GM19452 (cell line): ENCODE measurements around the gene SSBP4.

Experiments
- ATAC-seq: cut with Tn5 transposase; IDR thresholded peaks from one replicate; pipeline ENCODE4 v1.9.1; 2021; ENCODE audit not compliant: unreplicated experiment

Gene SSBP4

GRCh38 chr19:18464646-18465045 is 45.4 kb downstream of the SSBP4 start:
- no peak for ATAC-seq

DNA sequence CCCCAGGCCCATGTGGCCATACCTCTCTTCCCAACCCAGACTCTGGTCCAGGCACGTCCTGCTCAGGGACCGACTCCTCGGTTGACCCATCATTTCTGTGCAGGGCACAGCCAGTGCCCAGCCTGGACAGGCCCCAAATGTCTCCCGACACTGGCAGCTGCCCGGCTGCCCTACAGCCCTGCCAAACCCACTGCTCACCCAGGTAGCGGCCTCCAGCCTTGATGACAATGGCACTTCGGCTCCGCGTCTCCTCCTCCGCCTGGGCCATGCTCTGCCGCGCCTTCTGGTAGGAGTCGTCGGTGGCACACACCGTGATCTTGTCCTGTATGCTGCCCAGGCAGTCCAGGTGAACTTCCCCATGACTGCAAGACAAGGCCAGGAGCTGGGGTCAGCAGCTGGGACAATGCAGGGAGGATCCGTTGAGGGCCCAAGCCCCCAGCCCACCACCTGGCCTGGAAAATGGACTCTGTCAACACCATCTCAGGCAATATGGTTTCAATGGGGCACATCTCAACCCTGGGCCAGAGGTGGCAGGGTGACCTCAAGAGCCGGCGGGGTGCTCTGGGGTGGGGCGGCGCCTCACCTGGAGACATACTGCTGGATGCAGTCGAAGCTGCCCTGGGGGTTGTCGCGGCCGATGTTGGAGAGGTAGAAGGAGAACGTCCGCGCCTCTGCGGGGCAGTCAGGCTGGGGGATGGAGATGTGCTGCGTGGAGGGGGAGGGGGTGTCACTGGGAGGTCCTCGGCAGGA is 46.2 kb downstream of the SSBP4 start:
- no peak for ATAC-seq

DNA sequence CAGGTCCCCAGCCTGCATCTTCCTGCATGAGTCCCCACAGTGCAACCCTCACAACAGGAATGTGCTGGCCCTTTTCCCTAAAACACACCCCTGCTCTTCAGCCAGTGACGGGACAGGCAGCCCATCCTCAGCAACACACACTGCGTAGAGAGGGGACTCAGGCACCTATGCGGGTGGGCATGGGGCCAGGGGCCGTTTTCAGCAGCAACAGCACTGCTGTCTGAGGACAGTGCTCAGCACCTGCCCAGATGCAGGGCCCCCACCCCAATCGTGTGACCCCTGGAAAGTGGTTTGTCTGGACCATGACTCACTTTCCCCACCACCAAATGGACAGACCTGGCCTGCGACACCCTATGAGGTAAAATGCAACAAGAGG is 46.8 kb downstream of the SSBP4 start:
- no peak for ATAC-seq

GRCh38 chr19:18466354-18466753 is 47.2 kb downstream of the SSBP4 start:
- ATAC-seq: no peak

DNA sequence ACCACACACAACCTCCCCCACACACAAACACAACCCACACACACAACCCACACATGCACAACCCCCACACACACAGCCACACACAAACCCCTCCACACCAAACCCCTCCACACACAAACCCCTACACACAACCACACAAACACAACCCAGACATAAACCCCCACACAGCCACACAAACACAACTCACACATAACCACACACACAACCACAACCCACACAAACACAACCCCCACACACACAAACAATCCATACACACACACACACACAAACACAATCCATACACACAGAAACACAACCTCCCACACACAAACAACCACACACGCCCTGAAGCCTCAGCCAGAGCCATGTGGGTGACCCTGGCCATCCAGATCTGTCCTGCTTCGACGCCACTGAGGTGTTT is 48.8 kb downstream of the SSBP4 start:
- no peak for ATAC-seq

DNA sequence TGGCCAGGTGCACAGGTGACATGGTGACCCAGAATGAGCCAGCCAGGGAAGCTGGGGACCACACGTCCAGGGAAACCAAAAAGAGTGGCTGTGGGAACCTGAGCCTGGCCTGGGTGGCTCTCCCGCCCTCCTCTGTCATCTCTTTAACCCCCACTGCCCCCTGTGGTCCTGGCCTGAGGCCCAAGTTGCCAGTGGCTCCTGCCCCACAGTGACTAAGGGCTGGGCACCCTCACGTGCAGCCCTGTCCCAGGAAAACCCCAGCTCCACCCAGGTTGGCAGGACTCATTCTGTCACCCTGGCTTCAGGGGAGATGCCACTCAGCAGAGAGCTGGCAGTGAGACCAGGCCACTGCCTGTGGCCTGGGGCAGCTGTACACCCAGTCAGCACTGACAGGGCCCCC is 49.3 kb downstream of the SSBP4 start:
- ATAC-seq: no peak

DNA sequence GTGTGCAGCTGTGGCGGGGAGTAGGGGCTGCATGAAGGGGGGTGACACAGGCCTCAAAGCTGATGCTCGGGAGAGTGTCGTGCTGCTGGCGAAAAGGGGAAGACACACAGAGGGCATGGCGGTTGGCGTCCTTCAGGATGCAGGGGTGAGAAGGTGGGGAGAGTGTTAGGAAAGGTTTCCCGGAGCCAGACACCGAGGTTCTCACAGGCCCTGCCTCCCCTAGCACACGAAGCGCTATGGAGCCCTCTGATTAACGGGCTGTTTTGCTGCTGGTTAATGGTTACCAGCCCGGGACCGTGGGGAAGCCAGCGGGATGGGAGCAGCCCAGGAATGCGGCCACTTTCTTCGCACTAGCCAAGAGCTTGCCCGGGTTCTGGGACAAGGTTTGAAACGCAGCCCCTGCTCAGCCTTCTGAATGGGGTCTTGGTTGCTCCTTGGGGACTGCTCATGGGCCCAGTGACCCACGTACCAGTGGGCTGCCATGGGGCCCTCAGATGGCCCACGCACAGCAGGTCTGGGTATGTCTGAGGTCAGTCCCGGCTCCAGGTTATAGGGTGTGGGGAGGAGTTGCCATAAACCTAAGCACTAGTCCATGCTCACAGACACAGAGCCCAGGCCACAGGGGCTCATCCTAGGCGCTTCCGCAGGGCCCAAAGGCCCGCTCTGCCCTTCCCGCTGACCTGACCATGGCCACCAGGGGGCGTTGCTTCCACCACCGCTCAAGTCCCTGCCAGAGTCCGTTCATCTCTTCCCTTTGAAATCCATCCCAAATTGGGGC is 50.1 kb downstream of the SSBP4 start:
- ATAC-seq: no peak

- no peak for ATAC-seq
Observed at GRCh38 chr19:18470787-18471186, 51.6 kb downstream of the SSBP4 start.

DNA sequence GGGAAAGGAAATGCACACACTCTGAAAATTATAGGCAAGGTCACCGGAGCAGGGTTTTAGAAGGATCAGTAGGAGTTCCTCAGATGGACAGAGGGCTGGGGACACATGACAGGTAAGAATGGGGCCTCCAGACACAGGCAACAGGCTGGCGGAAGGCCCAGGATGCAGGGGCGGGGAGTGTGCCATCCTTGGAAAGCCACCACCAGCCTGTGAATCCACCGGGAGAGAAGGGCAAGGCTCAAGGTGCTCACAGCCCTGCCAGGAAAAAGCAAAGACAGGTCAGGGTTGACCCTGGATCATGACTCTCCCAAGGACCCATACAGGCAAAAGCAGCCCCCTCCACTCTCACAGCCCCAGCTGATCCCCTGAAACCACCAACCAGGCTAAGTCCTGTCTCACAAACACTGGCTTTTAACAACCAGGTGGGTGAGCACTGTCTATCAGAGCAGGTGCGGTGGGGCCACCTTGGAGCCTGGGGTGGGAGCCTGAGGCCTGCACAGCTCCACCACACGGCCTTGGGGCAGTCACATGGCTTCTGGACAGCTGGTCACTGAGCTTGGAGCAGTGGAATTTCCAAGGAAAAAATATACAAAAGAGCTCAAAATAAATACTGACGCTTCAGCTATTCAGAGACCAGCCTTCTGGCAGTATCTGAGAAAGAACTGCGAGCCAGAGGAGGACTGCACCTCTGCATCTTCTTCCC is 54.0 kb downstream of the SSBP4 start:
- no peak for ATAC-seq

DNA sequence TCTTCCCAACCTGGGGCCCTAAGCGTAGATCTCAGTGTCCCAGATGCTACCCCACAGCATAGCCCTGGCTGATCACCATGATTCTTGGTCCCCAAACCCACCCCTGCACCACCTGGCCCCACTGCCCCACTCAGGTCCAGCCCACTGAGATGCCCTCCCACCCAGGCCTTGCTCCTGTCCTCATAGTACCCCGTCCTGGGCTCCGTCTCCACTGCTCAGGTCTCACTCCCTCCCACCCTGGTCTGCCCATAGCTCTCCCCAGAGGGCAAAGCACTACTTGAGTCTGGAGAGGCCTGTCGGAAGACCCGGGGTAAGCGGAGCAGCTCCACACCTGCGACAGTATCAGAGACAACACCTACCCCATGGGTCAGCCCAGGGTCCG is 54.5 kb downstream of the SSBP4 start:
- ATAC-seq: no peak

DNA sequence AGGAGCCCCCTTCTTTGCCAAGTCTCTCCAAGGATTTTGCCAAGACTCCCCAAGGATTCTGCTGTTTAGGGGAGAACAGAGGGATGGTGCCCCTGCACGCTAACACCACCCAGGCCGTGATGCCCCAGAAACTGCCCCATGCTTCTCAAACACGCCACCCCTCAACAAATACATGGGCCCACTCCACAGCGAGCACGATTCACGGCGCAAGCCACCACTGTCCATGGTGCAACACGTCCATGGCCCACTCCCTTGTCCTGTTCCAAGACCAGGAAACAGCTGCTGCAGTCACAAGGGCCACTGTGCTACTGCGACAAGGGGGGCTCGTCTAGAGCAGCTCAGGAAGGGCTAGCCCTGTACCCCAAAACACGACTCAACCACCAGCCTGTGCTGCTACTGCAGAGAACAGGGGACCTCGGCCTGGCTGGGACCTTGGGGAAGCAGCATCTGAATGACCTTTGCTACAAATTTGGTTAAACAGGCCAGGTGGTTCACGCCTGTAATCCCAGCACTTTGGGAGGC is 55.2 kb downstream of the SSBP4 start:
- ATAC-seq: no peak

- ATAC-seq: no peak
Observed at GRCh38 chr19:18475004-18475453, 55.8 kb downstream of the SSBP4 start.

DNA sequence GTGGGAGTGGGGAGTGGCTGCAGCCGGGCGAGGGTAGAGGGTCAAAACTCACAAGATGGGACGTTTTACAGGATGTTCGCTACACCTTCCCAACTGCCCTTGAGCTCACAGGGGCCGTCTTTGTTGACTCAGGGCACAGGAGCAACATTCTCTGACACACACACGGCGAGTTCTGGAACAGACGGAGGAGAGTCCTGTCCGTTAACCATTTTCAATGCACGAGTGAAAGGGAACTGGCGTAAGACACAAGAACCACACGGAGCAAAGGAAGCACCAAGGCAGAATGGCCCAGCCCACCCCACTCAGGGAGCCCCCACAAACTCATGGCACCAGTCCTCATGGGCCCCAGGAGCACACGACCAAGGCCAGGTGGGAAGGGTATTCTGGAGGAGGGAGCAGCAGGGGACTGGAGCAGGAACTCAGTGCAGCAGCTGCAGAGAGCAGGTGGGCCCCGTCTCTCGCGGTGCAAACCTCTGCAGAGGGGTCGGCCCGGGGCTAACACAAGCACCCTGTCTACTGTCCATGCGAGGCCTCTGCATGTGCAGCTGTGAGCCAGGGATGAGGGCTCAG is 56.6 kb downstream of the SSBP4 start:
- ATAC-seq: no peak

- no peak for ATAC-seq
Observed at GRCh38 chr19:18476507-18477041, 57.4 kb downstream of the SSBP4 start.

DNA sequence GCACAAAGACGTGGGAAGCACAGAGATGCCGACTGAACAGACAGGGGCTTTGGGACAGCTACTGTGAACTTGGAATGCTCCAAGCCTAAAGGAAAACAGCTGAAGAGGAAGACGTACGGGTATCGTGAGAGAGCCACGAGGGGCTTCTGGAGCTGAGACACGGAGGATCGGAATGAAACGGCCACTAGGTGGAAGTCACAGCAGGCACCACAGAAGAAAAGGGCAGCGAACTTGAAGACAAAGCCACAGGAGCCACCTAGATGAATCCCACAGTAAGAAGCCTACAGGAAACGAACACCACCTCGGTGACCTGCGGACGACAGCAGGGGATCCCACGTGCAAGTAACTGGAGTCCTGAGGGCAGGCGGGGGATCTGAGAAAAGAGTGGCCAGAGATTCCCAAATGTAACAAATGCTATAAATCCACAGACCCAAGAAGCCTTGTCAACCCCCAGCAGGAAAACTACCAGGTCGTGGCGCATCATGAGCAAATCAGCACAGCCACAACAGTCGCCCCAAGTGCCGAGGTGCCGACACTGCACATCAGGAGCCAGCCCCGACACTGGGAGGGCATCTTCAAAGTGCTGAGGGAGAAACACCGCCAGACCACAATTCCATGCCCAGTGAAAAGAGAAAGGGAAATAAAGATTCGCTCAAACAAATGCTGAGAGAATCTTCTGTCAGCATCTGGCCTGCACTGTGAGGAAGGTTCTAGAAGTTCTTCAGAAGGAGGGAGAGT is 58.0 kb downstream of the SSBP4 start:
- no peak for ATAC-seq

DNA sequence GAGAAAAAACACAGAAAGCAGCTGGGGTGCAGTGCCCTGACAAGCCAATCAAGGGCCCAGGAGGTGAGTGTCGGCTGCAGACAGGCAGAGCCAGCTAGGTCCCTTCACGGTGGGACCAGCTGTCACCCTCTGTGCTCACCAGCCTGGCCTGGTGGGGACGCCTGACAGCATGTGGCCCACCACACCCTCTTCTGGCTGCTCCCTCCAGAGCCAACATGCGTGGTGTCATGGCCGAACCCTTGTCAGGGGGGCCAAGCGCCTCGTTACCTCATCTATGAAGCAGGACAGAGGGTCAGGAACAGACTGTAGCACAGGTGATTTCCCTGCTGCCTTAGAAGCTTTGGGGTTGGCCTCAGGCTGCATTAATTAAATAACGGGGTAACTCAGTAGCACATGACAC is 58.8 kb downstream of the SSBP4 start:
- ATAC-seq: no peak

DNA sequence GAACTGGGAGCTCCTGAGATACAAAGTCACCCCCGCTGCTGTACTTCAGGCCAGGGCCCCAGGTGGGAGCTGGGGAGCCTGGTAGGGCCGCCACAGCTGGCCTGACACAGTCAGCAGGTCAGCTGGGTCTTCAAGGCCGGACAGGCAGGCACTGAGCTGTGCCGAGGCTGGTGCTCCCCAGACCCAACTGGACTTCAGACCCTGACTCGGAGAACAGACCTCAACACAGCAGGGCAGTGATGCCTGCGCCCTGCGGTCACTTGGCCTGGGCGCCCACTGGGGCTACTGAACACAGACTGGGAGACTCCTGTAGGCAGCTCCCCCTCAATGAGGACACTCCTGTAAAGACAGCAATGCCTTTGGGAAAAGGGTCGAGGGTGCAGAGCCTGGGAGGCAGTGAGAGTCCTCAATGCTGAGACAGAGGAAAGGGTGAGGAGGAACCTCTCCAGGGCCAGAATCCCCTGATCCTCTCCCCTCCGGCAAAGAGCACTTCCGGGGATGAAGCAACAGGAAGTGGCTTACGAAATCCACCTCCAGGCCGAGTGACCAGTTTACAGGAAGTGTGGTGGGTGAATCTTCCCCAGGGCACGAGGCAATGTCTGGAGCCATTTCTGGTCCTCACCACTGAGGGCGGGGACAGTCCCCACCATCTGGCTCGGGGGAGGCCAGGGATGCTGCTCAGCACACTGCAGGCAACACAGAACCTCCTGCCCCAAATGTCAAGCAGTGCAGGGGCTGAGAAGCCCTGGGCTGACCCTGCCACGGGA is 59.5 kb downstream of the SSBP4 start:
- peak; percentile 72 for ATAC-seq

DNA sequence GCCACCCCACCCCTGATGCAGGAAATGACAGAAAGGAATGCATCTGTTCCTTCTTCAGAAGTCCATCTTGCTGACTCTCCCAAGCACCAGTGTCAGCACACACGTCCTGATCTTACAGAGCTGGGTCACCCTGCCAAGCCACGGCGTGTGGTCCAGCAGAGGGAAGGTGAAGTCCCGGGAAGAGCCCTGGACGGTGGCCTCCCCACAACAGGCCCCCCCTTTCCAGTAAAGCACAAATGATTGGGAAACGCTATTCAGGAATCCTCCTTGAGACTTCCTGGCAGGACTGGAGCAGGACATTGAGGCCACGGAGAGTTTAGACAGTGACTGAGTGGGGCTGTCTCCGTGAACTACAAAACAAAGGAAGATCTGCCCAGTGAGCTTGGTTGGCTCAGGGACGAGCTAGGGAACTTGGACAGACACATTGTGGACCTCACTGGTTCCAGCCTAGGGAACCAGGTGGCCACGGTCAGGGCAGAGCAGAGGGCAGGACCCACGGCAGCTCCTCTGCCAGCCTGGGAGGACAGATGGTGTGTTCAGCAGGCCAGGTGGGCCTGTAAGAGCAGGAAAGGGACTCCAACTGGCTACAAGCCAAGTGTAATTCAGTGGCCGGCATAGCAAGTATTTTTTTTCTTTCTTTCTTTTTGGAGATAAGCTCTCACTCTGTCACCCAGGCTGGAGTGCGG is 61.0 kb downstream of the SSBP4 start:
- ATAC-seq: no peak
